ENCODE data around the gene RBM15. TPM values are rescaled to one million over a fixed set of nuclear protein-coding genes. Genes with fewer than 3 reads are reported as not detected.

Gene RBM15
- total RNA-seq, 1 donor from 2014 or later, result 20.4 TPM

GRCh38 chr1:110344152-110344551 lies 5.0 kb downstream of the RBM15 start:
- Mint-ChIP-seq H3K9me3 (ENCODE audit: unreplicated experiment) (no peaks in the 10 kb centered on the region), H3K36me3 (ENCODE audit: low read depth, unreplicated experiment) (peaks cover 16% of the 10 kb centered on the region), H3K27ac (ENCODE audit: unreplicated experiment) (no peak overlapping the region), H3K27me3 (ENCODE audit: low read depth, unreplicated experiment) (no peaks in the 10 kb centered on the region), H3K4me3 (ENCODE audit: unreplicated experiment) (no peak overlapping the region), H3K4me1 (ENCODE audit: low read depth, unreplicated experiment) (peaks cover 44% of the 10 kb centered on the region)
- Histone ChIP-seq H3K79me2 (ENCODE audit: insufficient read depth, low read length) (peaks cover 99% of the 10 kb centered on the region), H4K20me1 (ENCODE audit: insufficient read depth, low read length) (peaks cover 79% of the 10 kb centered on the region), H3K9ac (ENCODE audit: low read length) (peak overlapping the region; percentile 1), H3K27me3 (ENCODE audit: insufficient read depth, low read length) (no peaks in the 10 kb centered on the region), H3K4me2 (ENCODE audit: low read length) (peak overlapping the region; percentile 90), H3K4me3 (ENCODE audit: insufficient read depth, low read depth, low read length) (no peak overlapping the region), H3K27ac (ENCODE audit: low read depth, low read length) (no peak overlapping the region), H3K36me3 (ENCODE audit: insufficient read depth, low read length) (peaks cover 20% of the 10 kb centered on the region), H3K4me1 (ENCODE audit: insufficient read depth, low read length) (peaks cover 40% of the 10 kb centered on the region), H2AFZ (ENCODE audit: low read depth, low read length) (no peak overlapping the region), H3K9me3 (ENCODE audit: insufficient read depth, low read depth, low read length) (no peaks in the 10 kb centered on the region)
- TF ChIP-seq CTCF (IDR thresholded peaks at IDR 0.05; ENCODE audit: insufficient read depth, low read depth, low read length) (no peak), EZH2 (IDR thresholded peaks at IDR 0.05; ENCODE audit: insufficient read depth, low read length) (no peak)
- FAIRE-seq (no peak), DNase-seq (ENCODE audit: low read depth) (no peak)

GRCh38 chr1:110345480-110345879 lies 6.3 kb downstream of the RBM15 start:
- Histone ChIP-seq H3K36me3 (ENCODE audit: insufficient read depth, low read length) (peaks cover 20% of the 10 kb centered on the region), H3K4me2 (ENCODE audit: low read length) (peak overlapping the region; percentile 21), H3K9me3 (ENCODE audit: insufficient read depth, low read depth, low read length) (no peaks in the 10 kb centered on the region), H3K79me2 (ENCODE audit: insufficient read depth, low read length) (peaks cover 100% of the 10 kb centered on the region), H3K9ac (ENCODE audit: low read length) (no peak overlapping the region), H3K27ac (ENCODE audit: low read depth, low read length) (no peak overlapping the region), H4K20me1 (ENCODE audit: insufficient read depth, low read length) (peaks cover 84% of the 10 kb centered on the region), H3K27me3 (ENCODE audit: insufficient read depth, low read length) (no peaks in the 10 kb centered on the region), H3K4me1 (ENCODE audit: insufficient read depth, low read length) (peaks cover 35% of the 10 kb centered on the region), H2AFZ (ENCODE audit: low read depth, low read length) (no peak overlapping the region), H3K4me3 (ENCODE audit: insufficient read depth, low read depth, low read length) (no peak overlapping the region)
- Mint-ChIP-seq H3K4me3 (ENCODE audit: unreplicated experiment) (peak overlapping the region; percentile 34), H3K4me1 (ENCODE audit: low read depth, unreplicated experiment) (peaks cover 43% of the 10 kb centered on the region), H3K27ac (ENCODE audit: unreplicated experiment) (no peak overlapping the region), H3K27me3 (ENCODE audit: low read depth, unreplicated experiment) (no peaks in the 10 kb centered on the region), H3K9me3 (ENCODE audit: unreplicated experiment) (no peaks in the 10 kb centered on the region), H3K36me3 (ENCODE audit: low read depth, unreplicated experiment) (peaks cover 17% of the 10 kb centered on the region)
- DNase-seq (ENCODE audit: low read depth) (no peak), FAIRE-seq (no peak)
- TF ChIP-seq EZH2 (IDR thresholded peaks at IDR 0.05; ENCODE audit: insufficient read depth, low read length), result no peak
- TF ChIP-seq CTCF (IDR thresholded peaks at IDR 0.05; ENCODE audit: insufficient read depth, low read depth, low read length), result no peak

- Histone ChIP-seq H3K4me2 (ENCODE audit: low read length) (peak overlapping the region; percentile 41), H3K27me3 (ENCODE audit: insufficient read depth, low read length) (no peaks in the 10 kb centered on the region), H3K4me1 (ENCODE audit: insufficient read depth, low read length) (peaks cover 24% of the 10 kb centered on the region), H3K4me3 (ENCODE audit: insufficient read depth, low read depth, low read length) (no peak overlapping the region), H3K36me3 (ENCODE audit: insufficient read depth, low read length) (peaks cover 16% of the 10 kb centered on the region), H2AFZ (ENCODE audit: low read depth, low read length) (no peak overlapping the region), H3K9me3 (ENCODE audit: insufficient read depth, low read depth, low read length) (no peaks in the 10 kb centered on the region), H3K27ac (ENCODE audit: low read depth, low read length) (no peak overlapping the region), H3K9ac (ENCODE audit: low read length) (no peak overlapping the region), H3K79me2 (ENCODE audit: insufficient read depth, low read length) (peaks cover 100% of the 10 kb centered on the region), H4K20me1 (ENCODE audit: insufficient read depth, low read length) (peaks cover 76% of the 10 kb centered on the region)
- Mint-ChIP-seq H3K4me1 (ENCODE audit: low read depth, unreplicated experiment) (peaks cover 36% of the 10 kb centered on the region), H3K27ac (ENCODE audit: unreplicated experiment) (no peak overlapping the region), H3K9me3 (ENCODE audit: unreplicated experiment) (no peaks in the 10 kb centered on the region), H3K27me3 (ENCODE audit: low read depth, unreplicated experiment) (no peaks in the 10 kb centered on the region), H3K36me3 (ENCODE audit: low read depth, unreplicated experiment) (peaks cover 12% of the 10 kb centered on the region), H3K4me3 (ENCODE audit: unreplicated experiment) (no peak overlapping the region)
- FAIRE-seq, result no peak
- DNase-seq (ENCODE audit: low read depth), result no peak
- TF ChIP-seq EZH2 (IDR thresholded peaks at IDR 0.05; ENCODE audit: insufficient read depth, low read length) (no peak), CTCF (IDR thresholded peaks at IDR 0.05; ENCODE audit: insufficient read depth, low read depth, low read length) (no peak)
These were observed 7.5 kb downstream of the RBM15 start for GRCh38 chr1:110346690-110347089.
